Activated B cell treated with CpG ODN at 0.5 μM for 24 hours (primary cell): ENCODE results near the gene ECI2. TPM values are rescaled to one million over a fixed set of nuclear protein-coding genes. Genes with fewer than 3 reads are reported as not detected.
"Not testable (repeated sequence)": the region's sequence is repeated elsewhere in the genome, so short reads cannot be mapped to it uniquely, and the experiment has no call there.

Experiments used
- ATAC-seq: fragments of 200-7000 bp; cut with Tn5 transposase; one replicate; pipeline ENCODE4 v1.10.0; 2021; ENCODE audit warnings: low read depth, mild to moderate bottlenecking, moderate library complexity
- CTCF ChIA-PET: fragments of 350-600 bp; sonication (Branson Sonifier 250); formaldehyde crosslinking; loops from one replicate; lab custom pipeline; 2021; ENCODE audit warnings: antibody characterized with exemption; lab: Charles Lee
- POLR2A ChIA-PET: fragments of 350-600 bp; sonication (Branson Sonifier 250); formaldehyde crosslinking; loops from one replicate; lab custom pipeline; 2021; ENCODE audit warnings: antibody characterized with exemption; lab: Charles Lee
- DNase-seq: peaks from one replicate; pipeline ENCODE4 v3.0.0; 2022
- H3K27ac Mint-ChIP-seq: one replicate; pipeline ENCODE4 v1.8.0; 2020; ENCODE audit warnings: mixed read lengths
- H3K27me3 Mint-ChIP-seq: one replicate; pipeline ENCODE4 v1.8.0; 2021; ENCODE audit warnings: mixed read lengths
- H3K36me3 Mint-ChIP-seq: one replicate; pipeline ENCODE4 v1.8.0; 2021; ENCODE audit warnings: low read depth, mixed read lengths
- H3K4me1 Mint-ChIP-seq: one replicate; pipeline ENCODE4 v1.8.0; 2021; ENCODE audit warnings: mixed read lengths
- H3K4me3 Mint-ChIP-seq: one replicate; pipeline ENCODE4 v1.8.0; 2020; ENCODE audit warnings: mild to moderate bottlenecking, mixed read lengths
- H3K9me3 Mint-ChIP-seq: one replicate; pipeline ENCODE4 v1.8.0; 2020; ENCODE audit warnings: mixed read lengths
- intact Hi-C: fragments of 100-400 bp; cut with micrococcal nuclease; formaldehyde crosslinking; loops from one replicate; pipeline ENCODE4 v1.15.1; 2024
- total RNA-seq: library from RNA; stranded (reverse); gene quantifications from 2 replicates; pipeline ENCODE4 v1.2.3, GENCODE V29; 2022
- TF ChIP-seq, protein P1 (sequence below): fragments of 200-600 bp; IDR thresholded peaks from one replicate; pipeline ENCODE4 v1.8.0; 2022; ENCODE audit warnings: antibody characterized with exemption, mild to moderate bottlenecking

ECI2 gene
- total RNA-seq, 1 donor from 2014 or later: 15.8 TPM

DNA sequence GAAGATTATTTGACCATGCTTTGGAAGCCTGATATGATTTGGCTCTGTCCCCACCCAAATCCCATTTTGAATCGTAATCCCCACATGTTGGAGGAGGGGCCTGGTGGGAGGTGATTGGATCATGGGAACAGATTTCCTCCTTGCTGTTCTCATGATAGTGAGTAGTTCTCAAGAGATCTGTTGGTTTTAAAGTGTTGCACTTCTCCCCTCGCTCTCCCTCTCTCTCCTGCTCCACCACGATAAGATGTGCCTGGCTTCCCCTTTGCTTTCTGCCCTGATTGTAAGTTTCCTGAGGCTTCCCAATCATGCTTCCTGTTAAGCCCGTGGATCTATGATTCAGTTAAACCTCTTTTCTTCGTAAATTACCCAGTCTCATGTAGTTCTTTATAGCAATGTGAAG lies 34.7 kb downstream of the ECI2 start:
- no peaks in the 10 kb centered on the region for H3K4me1 Mint-ChIP-seq
- intact Hi-C loops: no loop called here
- POLR2A ChIA-PET: no interaction called here
- H3K27me3 Mint-ChIP-seq: peaks cover 6% of the 10 kb centered on the region
- ATAC-seq (no peak), DNase-seq (no peak)
- no peak overlapping the region for H3K4me3 Mint-ChIP-seq
- H3K9me3 Mint-ChIP-seq: no peaks in the 10 kb centered on the region
- CTCF ChIA-PET: no interaction called here
- H3K36me3 Mint-ChIP-seq: no peaks in the 10 kb centered on the region
- TF ChIP-seq, protein P1, sequence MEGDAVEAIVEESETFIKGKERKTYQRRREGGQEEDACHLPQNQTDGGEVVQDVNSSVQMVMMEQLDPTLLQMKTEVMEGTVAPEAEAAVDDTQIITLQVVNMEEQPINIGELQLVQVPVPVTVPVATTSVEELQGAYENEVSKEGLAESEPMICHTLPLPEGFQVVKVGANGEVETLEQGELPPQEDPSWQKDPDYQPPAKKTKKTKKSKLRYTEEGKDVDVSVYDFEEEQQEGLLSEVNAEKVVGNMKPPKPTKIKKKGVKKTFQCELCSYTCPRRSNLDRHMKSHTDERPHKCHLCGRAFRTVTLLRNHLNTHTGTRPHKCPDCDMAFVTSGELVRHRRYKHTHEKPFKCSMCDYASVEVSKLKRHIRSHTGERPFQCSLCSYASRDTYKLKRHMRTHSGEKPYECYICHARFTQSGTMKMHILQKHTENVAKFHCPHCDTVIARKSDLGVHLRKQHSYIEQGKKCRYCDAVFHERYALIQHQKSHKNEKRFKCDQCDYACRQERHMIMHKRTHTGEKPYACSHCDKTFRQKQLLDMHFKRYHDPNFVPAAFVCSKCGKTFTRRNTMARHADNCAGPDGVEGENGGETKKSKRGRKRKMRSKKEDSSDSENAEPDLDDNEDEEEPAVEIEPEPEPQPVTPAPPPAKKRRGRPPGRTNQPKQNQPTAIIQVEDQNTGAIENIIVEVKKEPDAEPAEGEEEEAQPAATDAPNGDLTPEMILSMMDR: no peak
- H3K27ac Mint-ChIP-seq: no peak overlapping the region

DNA sequence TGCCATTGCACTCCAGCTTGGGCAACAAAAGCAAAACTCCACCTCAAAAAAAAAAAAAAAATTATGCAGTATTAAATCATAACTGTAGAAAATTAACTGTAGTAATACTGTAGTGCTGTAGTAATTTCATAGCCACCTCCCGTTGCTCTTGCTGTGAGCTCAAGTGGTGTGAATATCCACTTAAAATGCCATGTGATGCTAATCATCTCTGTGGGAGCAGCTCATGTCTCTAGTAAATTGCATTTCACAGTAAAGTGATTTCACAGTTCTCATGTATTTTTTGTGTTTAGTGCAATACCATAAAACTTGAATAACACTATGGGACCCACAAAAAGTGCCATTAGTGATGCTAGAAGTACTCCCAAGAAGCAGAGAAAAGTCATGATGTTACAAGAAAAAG lies 42.1 kb downstream of the ECI2 start:
- no peak overlapping the region for H3K27ac Mint-ChIP-seq
- TF ChIP-seq, protein P1: no peak
- H3K4me3 Mint-ChIP-seq: no peak overlapping the region
- CTCF ChIA-PET: no interaction called here
- DNase-seq (no peak), ATAC-seq (no peak)
- POLR2A ChIA-PET: no interaction called here
- no peaks in the 10 kb centered on the region for H3K9me3 Mint-ChIP-seq
- intact Hi-C loops: no loop called here
- H3K36me3 Mint-ChIP-seq: no peaks in the 10 kb centered on the region
- no peaks in the 10 kb centered on the region for H3K4me1 Mint-ChIP-seq
- H3K27me3 Mint-ChIP-seq: no peaks in the 10 kb centered on the region

DNA sequence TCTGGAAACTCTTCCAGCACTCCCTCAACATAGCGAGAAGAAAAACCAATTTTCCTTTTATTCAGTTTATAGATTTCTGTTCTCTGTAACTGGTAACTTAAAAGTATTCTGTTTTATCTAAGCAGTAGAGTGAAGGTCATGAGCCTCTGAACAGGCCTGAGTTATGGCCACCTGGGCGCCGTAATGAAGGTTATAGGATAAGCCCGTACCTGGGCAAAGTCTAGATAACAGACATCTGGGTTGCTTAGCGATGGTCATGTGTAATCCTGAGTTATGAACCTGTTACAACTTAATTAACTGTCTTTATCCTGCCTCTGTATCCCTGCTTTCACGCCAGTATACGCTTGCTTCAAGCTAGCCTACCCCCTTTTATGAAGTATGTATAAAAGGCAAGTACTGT lies 43.4 kb downstream of the ECI2 start:
- intact Hi-C loops: no loop called here
- DNase-seq (no peak), ATAC-seq (no peak)
- Mint-ChIP-seq H3K9me3 (no peaks in the 10 kb centered on the region), H3K27me3 (no peaks in the 10 kb centered on the region), H3K4me1 (no peaks in the 10 kb centered on the region), H3K4me3 (no peak overlapping the region), H3K36me3 (no peaks in the 10 kb centered on the region), H3K27ac (no peak overlapping the region)
- TF ChIP-seq, protein P1: no peak
- POLR2A ChIA-PET: no interaction called here
- CTCF ChIA-PET: interaction anchor here (0.5 kb wide), 1 partner anchor 361 kb away, joined by 3 read pairs; no protein-coding TSS in a partner anchor

DNA sequence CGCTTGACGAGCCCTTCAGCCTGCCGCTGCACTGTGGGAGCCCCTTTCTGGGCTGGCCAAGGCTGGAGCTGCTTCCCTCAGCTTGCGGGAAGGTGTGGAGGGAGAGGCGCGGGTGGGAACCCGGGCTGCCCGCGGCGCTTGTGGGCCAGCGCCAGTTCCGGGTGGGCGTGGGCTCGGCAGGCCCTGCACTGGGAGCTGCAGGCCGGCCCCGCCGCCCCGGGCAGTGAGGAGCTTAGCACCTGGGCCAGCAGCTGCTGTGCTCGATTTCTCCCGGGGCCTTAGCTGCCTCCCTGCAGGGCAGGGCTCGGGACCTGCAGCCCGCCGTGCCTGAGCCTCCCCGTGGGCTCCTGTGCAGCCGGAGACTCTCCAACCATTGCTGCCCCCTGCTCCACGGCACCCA lies 45.3 kb downstream of the ECI2 start:
- H3K27ac Mint-ChIP-seq, ATAC-seq, H3K4me3 Mint-ChIP-seq, H3K9me3 Mint-ChIP-seq, H3K36me3 Mint-ChIP-seq, intact Hi-C loops, DNase-seq, H3K4me1 Mint-ChIP-seq, CTCF ChIA-PET, POLR2A ChIA-PET, H3K27me3 Mint-ChIP-seq: not testable (repeated sequence)

DNA sequence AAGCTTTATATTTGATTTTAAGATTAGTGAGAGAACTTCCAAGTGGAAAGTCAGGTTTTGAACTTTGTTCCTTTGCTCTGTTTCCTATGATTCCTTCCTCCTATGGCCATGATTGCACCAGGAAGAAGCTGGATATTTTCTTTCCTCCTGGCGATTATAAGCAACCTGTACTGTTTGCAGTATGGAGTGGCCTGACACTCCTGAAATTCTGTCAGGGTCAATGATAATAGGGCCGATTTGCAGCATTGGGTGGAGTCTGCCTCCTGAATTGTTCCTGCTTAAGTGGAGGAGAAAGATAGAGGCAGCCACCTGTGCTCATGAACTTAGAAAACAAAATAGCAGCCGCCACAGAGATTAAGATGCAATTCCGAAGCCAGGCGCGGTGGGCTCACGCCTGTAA lies 46.7 kb downstream of the ECI2 start:
- TF ChIP-seq, protein P1: no peak
- CTCF ChIA-PET: no interaction called here
- H3K27ac Mint-ChIP-seq: no peak overlapping the region
- no peak overlapping the region for H3K4me3 Mint-ChIP-seq
- DNase-seq (no peak), ATAC-seq (no peak)
- H3K4me1 Mint-ChIP-seq: no peaks in the 10 kb centered on the region
- intact Hi-C loops: no loop called here
- no peaks in the 10 kb centered on the region for H3K36me3 Mint-ChIP-seq
- POLR2A ChIA-PET: no interaction called here
- H3K27me3 Mint-ChIP-seq: peaks cover 2% of the 10 kb centered on the region
- H3K9me3 Mint-ChIP-seq: no peaks in the 10 kb centered on the region

DNA sequence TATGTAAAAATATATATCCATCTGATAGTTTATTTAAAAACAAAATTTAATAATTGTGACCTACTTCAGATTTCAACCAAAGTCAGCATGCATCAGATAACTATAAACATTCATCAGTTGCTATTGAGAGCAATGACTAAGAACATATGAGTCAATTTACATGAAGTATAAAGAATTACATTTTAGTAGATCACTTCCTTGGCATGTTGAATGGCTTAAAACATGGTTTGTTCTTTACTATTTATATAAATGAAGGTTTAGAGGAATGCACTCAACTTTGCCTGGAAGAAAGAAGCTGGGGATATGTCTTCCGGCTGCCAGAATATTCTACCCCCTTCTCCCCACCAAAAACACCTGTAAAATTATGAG lies 50.1 kb downstream of the ECI2 start:
- Mint-ChIP-seq H3K9me3 (no peaks in the 10 kb centered on the region), H3K27me3 (peaks cover 2% of the 10 kb centered on the region), H3K27ac (no peak overlapping the region), H3K4me3 (no peak overlapping the region), H3K36me3 (no peaks in the 10 kb centered on the region), H3K4me1 (no peaks in the 10 kb centered on the region)
- DNase-seq: no peak
- TF ChIP-seq, protein P1: no peak
- CTCF ChIA-PET: no interaction called here
- intact Hi-C loops: no loop called here
- no peak for ATAC-seq
- POLR2A ChIA-PET: no interaction called here
